ENCODE measurements around the gene MTG2.

DNA sequence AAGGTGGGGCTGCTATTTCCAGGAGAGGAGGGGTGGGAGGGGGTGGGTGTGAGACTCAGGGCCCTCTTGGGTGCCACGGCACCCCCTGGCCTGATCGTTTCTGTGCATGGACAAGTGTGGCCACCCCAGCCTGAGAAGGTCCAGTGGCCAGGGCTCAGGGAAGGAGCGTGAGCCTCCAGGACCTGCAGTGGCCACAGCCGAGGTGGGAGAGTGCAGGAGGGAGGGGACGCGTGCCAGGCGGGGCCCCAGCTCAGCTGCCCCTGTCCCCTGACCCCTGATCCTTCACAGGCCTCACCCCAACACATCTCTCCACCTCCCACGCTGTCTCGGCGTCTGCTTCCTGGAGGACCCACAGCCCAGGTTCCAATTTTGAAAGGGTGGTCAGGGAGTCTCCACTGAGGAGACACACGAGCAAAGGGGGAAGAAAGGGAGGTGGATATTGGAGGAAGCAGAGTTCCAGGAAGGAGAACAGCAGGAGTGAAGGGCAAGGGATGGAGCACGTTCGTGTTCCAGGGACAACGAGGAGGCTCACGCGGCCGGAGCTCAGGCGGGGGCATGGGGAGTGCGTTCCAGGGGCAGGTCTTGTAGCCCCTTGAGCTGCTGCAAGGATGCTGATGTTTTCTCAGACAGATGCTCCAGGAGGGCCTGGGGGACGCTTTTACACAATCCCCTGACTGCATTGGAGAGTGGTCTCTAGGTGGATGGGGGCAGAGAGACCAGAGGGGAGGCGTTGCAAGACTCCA, 41.5 kb downstream of the MTG2 start:
- no peak for TF ChIP-seq CTCF (IDR thresholded peaks at IDR 0.05)
- TF ChIP-seq NR3C1 (CRISPR knock-in tag; conservative IDR thresholded peaks at IDR 0.05; ENCODE audit: low read depth): no peak
- TF ChIP-seq NFE2L1 (CRISPR knock-in tag; IDR thresholded peaks at IDR 0.05): no peak
- TF ChIP-seq CREB1 (CRISPR knock-in tag; IDR thresholded peaks at IDR 0.05): no peak
- TF ChIP-seq, protein P1, sequence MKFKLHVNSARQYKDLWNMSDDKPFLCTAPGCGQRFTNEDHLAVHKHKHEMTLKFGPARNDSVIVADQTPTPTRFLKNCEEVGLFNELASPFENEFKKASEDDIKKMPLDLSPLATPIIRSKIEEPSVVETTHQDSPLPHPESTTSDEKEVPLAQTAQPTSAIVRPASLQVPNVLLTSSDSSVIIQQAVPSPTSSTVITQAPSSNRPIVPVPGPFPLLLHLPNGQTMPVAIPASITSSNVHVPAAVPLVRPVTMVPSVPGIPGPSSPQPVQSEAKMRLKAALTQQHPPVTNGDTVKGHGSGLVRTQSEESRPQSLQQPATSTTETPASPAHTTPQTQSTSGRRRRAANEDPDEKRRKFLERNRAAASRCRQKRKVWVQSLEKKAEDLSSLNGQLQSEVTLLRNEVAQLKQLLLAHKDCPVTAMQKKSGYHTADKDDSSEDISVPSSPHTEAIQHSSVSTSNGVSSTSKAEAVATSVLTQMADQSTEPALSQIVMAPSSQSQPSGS (CRISPR knock-in tag; IDR thresholded peaks at IDR 0.05; ENCODE audit: borderline replicate concordance, low read depth): no peak

Data from WTC11 (cell line).